HL-60 (cell line): ENCODE data around the gene ATP8B3.

Source experiments
- DNase-seq, 2 experiments: peaks; one replicate each; pipeline ENCODE4 v3.0.0-alpha.2; 2010 to 2020; ENCODE audit warnings: low read depth in 1 of 2, low spot score in 1 of 2
- H3K27ac ChIP-seq: fragments of 250-450 bp; sonication (Bioruptor Pico); replicated peaks from 2 replicates; pipeline ENCODE4 v1.5.1; 2020; ENCODE audit warnings: mild to moderate bottlenecking, moderate library complexity
- H3K27me3 ChIP-seq: fragments of 250-450 bp; sonication (Bioruptor Pico); 2 replicates; pipeline ENCODE4 v1.5.1; 2021; ENCODE audit warnings: mild to moderate bottlenecking, moderate library complexity; ENCODE audit not compliant: insufficient read depth, poor library complexity, severe bottlenecking
- H3K4me3 ChIP-seq: replicated peaks from 2 replicates; pipeline ENCODE4 v1.5.1; 2011; ENCODE audit warnings: mild to moderate bottlenecking, control low read depth, low read length; ENCODE audit not compliant: insufficient read depth
- GABPA ChIP-seq: IDR thresholded peaks from 2 replicates; pipeline ENCODE4 v1.6.1; 2012; ENCODE audit warnings: low read depth
- POLR2AphosphoS5 ChIP-seq: IDR thresholded peaks from 2 replicates; pipeline ENCODE4 v1.6.1; 2012; ENCODE audit warnings: low read depth
- SPI1 ChIP-seq: IDR thresholded peaks from 2 replicates; pipeline ENCODE4 v1.6.1; 2012; ENCODE audit warnings: low read depth, mild to moderate bottlenecking, borderline replicate concordance
- TF ChIP-seq, protein P1 (sequence below): IDR thresholded peaks from one replicate; pipeline ENCODE4 v1.5.1; 2011; ENCODE audit warnings: low read length, control low read depth, inconsistent platforms; ENCODE audit not compliant: insufficient read depth
- TF ChIP-seq, protein P2 (sequence below): IDR thresholded peaks from 2 replicates; pipeline ENCODE4 v1.6.1; 2012; ENCODE audit warnings: low read depth; ENCODE audit not compliant: insufficient replicate concordance

The ATP8B3 gene

DNA sequence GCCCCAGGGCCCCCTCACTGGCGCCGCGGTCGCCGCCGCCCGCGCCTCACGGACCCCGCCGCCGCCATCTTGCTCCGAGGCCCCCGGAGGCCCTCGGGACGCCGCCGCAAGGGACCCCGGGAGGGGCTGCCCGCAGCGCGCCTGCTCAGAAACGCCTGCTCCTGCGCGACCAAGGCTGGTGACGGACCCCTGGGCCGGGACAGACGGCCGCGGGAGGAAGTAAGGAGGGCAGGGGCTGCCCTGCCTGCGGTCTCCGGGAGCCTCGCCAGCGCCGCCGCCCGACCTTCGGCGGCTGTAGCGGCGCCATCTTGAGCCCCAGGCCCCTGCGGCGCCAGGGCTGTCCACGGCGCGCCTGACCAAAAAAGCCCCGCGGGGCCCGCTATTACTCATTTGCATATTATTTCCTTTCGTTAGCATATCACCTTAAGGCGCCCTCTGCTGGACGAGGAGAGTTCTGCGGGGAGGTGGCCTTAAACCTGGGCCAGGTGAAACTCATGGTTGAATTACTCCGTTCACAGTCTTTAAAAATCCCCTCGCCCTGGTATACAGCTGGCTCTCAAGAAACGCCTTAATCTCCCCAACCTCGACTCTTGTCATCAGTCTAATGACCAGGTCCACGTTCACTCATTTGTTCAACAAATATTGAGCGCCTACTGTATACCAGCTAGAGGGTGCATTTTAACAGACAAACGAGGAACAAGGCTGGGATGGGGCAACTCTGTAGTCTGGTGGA, 36.5 kb upstream of the ATP8B3 start, which contains the start of gene REXO1:
TSS of gene REXO1 (minus strand) at position 85 of the 733 bp plus-strand sequence. CDS start 125 bp downstream, outside the sequence.
- H3K27me3 ChIP-seq = no peaks in the 10 kb centered on the region
- H3K4me3 ChIP-seq = peak within 1 kb of the TSS; percentile 99
- peak; percentile 81 to 97 for DNase-seq
- TF ChIP-seq POLR2AphosphoS5 = peak; percentile 40; the same call in 1 of the 2 replicates
- TF ChIP-seq, protein P1, sequence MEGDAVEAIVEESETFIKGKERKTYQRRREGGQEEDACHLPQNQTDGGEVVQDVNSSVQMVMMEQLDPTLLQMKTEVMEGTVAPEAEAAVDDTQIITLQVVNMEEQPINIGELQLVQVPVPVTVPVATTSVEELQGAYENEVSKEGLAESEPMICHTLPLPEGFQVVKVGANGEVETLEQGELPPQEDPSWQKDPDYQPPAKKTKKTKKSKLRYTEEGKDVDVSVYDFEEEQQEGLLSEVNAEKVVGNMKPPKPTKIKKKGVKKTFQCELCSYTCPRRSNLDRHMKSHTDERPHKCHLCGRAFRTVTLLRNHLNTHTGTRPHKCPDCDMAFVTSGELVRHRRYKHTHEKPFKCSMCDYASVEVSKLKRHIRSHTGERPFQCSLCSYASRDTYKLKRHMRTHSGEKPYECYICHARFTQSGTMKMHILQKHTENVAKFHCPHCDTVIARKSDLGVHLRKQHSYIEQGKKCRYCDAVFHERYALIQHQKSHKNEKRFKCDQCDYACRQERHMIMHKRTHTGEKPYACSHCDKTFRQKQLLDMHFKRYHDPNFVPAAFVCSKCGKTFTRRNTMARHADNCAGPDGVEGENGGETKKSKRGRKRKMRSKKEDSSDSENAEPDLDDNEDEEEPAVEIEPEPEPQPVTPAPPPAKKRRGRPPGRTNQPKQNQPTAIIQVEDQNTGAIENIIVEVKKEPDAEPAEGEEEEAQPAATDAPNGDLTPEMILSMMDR = peak; percentile 89
- TF ChIP-seq, protein P2, sequence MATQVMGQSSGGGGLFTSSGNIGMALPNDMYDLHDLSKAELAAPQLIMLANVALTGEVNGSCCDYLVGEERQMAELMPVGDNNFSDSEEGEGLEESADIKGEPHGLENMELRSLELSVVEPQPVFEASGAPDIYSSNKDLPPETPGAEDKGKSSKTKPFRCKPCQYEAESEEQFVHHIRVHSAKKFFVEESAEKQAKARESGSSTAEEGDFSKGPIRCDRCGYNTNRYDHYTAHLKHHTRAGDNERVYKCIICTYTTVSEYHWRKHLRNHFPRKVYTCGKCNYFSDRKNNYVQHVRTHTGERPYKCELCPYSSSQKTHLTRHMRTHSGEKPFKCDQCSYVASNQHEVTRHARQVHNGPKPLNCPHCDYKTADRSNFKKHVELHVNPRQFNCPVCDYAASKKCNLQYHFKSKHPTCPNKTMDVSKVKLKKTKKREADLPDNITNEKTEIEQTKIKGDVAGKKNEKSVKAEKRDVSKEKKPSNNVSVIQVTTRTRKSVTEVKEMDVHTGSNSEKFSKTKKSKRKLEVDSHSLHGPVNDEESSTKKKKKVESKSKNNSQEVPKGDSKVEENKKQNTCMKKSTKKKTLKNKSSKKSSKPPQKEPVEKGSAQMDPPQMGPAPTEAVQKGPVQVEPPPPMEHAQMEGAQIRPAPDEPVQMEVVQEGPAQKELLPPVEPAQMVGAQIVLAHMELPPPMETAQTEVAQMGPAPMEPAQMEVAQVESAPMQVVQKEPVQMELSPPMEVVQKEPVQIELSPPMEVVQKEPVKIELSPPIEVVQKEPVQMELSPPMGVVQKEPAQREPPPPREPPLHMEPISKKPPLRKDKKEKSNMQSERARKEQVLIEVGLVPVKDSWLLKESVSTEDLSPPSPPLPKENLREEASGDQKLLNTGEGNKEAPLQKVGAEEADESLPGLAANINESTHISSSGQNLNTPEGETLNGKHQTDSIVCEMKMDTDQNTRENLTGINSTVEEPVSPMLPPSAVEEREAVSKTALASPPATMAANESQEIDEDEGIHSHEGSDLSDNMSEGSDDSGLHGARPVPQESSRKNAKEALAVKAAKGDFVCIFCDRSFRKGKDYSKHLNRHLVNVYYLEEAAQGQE = peak; percentile 69
- no peak for TF ChIP-seq SPI1
- H3K27ac ChIP-seq = peak within 1 kb of the TSS; percentile 99

DNA sequence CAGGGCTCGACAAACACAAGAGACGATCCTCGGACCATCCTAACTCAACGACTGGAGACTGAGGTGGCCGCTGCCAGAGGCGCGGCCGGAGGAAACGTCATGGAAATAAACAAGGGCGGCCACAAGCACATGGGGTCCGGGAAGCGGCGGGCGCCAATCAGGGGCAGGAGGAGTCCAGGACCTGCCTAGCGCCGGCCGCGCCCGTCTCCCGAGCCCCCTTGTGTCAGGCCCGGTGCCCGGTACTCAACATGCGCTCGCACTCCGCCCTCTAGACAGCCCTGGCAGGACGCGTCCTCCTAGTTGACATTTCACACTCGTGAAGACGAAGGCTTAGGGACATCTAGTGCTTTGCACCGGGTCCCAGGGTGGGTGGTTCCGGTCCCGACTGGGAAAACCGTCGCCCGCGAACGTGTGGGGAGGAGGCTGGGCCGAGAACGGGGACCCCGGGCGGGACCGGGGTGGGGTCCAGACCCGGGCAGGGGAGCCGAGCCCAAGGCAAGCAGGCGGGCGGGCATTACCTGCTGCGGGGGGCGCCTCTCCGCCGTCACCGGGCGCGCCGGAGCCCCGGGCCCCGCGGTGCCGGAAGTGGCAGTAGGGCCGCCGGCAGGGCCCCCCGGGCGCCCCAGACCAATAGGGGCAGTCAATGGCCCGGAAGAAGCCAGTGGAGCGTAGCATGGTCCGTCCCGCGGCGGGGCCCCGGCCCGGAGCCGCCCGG, 35.8 kb upstream of the ATP8B3 start:
- H3K4me3 ChIP-seq = peak overlapping the region; percentile 99
- H3K27ac ChIP-seq = peak overlapping the region; percentile 99
- H3K27me3 ChIP-seq = no peaks in the 10 kb centered on the region
- peak in 1 of 2 experiments; percentile 46 for DNase-seq
- TF ChIP-seq GABPA (no peak), POLR2AphosphoS5 (0 out of 2 replicates have a peak, but pooled peaks have one; percentile 33)

DNA sequence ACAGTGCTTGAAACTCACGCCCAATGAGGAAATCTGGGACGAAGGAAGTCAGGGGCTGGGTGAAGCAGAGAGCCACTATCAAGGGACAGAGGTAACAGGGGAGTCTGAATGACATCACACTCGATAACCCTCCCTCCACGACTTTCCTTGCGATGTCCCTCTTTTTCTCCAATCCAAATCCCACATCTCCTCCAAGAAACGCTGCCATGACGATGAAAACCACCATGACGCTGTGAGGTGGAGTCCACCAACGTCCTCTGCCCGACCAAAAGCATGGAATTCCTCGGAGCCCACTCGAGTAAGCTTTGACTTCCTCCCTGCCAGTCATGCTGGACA, 35.2 kb upstream of the ATP8B3 start:
- DNase-seq = no peak
- Histone ChIP-seq H3K27me3 (no peaks in the 10 kb centered on the region), H3K4me3 (peak overlapping the region; percentile 99), H3K27ac (peak overlapping the region; percentile 99)
- no peak for TF ChIP-seq SPI1
- TF ChIP-seq GABPA = no peak
- TF ChIP-seq, protein P2 = no peak
- TF ChIP-seq, protein P1 = no peak
- no peak for TF ChIP-seq POLR2AphosphoS5

DNA sequence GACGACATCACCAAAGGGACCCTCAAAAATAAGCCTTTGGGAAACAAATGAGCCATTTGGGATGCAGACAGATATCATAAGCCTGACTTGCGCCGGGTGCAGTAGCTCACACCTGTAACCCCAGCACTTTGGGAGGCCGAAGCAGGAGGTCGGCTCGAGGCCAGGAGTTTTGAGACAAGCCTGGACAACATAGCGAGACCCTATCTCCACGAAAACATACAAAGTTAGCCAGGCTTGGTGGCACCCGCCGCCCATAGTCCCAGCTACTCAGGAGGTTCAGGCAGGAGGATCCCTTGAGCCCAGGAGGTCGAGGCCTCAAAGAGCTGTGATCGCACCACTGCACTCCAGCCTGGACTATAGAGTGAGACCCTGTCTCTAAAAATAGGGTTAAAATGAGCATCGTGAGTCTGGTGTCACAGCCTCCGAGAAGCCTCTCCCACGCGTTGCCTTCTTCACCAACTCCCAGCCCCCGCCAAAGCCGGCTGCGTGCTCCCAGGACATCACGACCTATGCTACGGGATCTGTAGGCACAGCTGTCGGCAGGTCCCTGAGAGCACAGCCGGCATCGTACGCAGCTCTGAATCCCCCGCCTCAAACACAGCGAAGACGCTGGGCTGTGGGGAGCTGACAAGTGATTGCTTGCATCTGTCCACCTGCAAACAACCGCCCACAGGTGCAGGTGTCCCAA, 34.6 kb upstream of the ATP8B3 start:
- no peaks in the 10 kb centered on the region for H3K27me3 ChIP-seq
- no peak for DNase-seq
- peak overlapping the region; percentile 99 for H3K27ac ChIP-seq
- peak overlapping the region; percentile 99 for H3K4me3 ChIP-seq
- TF ChIP-seq POLR2AphosphoS5 (no peak), SPI1 (no peak), GABPA (no peak)
- TF ChIP-seq, protein P1 = no peak
- TF ChIP-seq, protein P2 = no peak
